ENCODE results near the gene HOMER2. TPM values are rescaled to one million over a fixed set of nuclear protein-coding genes. Genes with fewer than 3 reads are reported as not detected.

HOMER2 gene
- total and polyA plus RNA-seq, 4 donors: 4.3 to 62.0 (median 23.6) TPM

GRCh38 chr15:82933576-82933975 lies 18.9 kb downstream of the HOMER2 start:
- 90% methylated on average over 6 of the region's 6 CpGs for WGBS
- no peak overlapping the region for H3K9ac ChIP-seq (ENCODE audit: low read depth in 1 of 2, low read length in 2 of 2)
- H3K36me3 ChIP-seq (ENCODE audit: control insufficient read depth in 4 of 4, insufficient read depth in 3 of 4, low read depth in 1 of 4, low read length in 3 of 4): no peaks in the 10 kb centered on the region
- H3K4me1 ChIP-seq (ENCODE audit: control insufficient read depth in 4 of 4, insufficient read depth in 4 of 4, low read length in 3 of 4): peaks cover 0 to 6% (median 2%) of the 10 kb centered on the region in 4 donors
- TF ChIP-seq HNF4A (conservative IDR thresholded peaks at IDR 0.05) (no peak), FOXA2 (IDR thresholded peaks at IDR 0.05) (no peak), GABPA (IDR thresholded peaks at IDR 0.05 in 1 of 2, conservative IDR thresholded peaks at IDR 0.05 in 1 of 2) (no peak), REST (IDR thresholded peaks at IDR 0.05) (no peak), TAF1 (conservative IDR thresholded peaks at IDR 0.05) (no peak), RAD21 (IDR thresholded peaks at IDR 0.05) (no peak)
- no peaks in the 10 kb centered on the region for H3K27me3 ChIP-seq (ENCODE audit: control insufficient read depth in 4 of 4, insufficient read depth in 4 of 4, low read length in 3 of 4)
- no peak overlapping the region for H3K27ac ChIP-seq (ENCODE audit: low read depth in 1 of 2, low read length in 2 of 2)
- H3K4me3 ChIP-seq (ENCODE audit: low read depth in 1 of 3, low read length in 3 of 3): no peak overlapping the region
- H3K9me3 ChIP-seq (ENCODE audit: control insufficient read depth in 4 of 4, low read length in 3 of 4): no peaks in the 10 kb centered on the region
- no peak for DNase-seq (ENCODE audit: low spot score)

- 94% methylated on average over 2 of the region's 3 CpGs for WGBS
- H3K27me3 ChIP-seq (ENCODE audit: control insufficient read depth in 4 of 4, insufficient read depth in 4 of 4, low read length in 3 of 4): no peaks in the 10 kb centered on the region
- no peak overlapping the region for H3K4me3 ChIP-seq (ENCODE audit: low read depth in 1 of 3, low read length in 3 of 3)
- H3K27ac ChIP-seq (ENCODE audit: low read depth in 1 of 2, low read length in 2 of 2): no peak overlapping the region
- H3K4me1 ChIP-seq (ENCODE audit: control insufficient read depth in 4 of 4, insufficient read depth in 4 of 4, low read length in 3 of 4): peaks cover 0 to 6% (median 2%) of the 10 kb centered on the region in 4 donors
- no peak for DNase-seq (ENCODE audit: low spot score)
- H3K9me3 ChIP-seq (ENCODE audit: control insufficient read depth in 4 of 4, low read length in 3 of 4): no peaks in the 10 kb centered on the region
- TF ChIP-seq EGR1 (IDR thresholded peaks at IDR 0.05; ENCODE audit: low read depth in 2 of 2): no peak
- no peak for TF ChIP-seq FOXA1 (IDR thresholded peaks at IDR 0.05)
- TF ChIP-seq RAD21 (IDR thresholded peaks at IDR 0.05): no peak
- no peak for TF ChIP-seq TAF1 (conservative IDR thresholded peaks at IDR 0.05)
- no peak for TF ChIP-seq NR2F2 (IDR thresholded peaks at IDR 0.05)
- TF ChIP-seq HNF4G (IDR thresholded peaks at IDR 0.05): no peak
- TF ChIP-seq YY1 (IDR thresholded peaks at IDR 0.05): no peak
- no peak for TF ChIP-seq MAX (IDR thresholded peaks at IDR 0.05)
- TF ChIP-seq JUND (IDR thresholded peaks at IDR 0.05): no peak
- TF ChIP-seq SP1 (IDR thresholded peaks at IDR 0.05): no peak
- no peak for TF ChIP-seq GABPA (IDR thresholded peaks at IDR 0.05 in 1 of 2, conservative IDR thresholded peaks at IDR 0.05 in 1 of 2)
- TF ChIP-seq HNF4A (conservative IDR thresholded peaks at IDR 0.05): no peak
- no peak for TF ChIP-seq FOXA2 (IDR thresholded peaks at IDR 0.05)
- no peak for TF ChIP-seq RXRA (IDR thresholded peaks at IDR 0.05)
- no peak for TF ChIP-seq ATF3 (IDR thresholded peaks at IDR 0.05)
- no peak for TF ChIP-seq ZBTB33 (IDR thresholded peaks at IDR 0.05)
- TF ChIP-seq REST (IDR thresholded peaks at IDR 0.05): no peak
- no peak overlapping the region for H3K9ac ChIP-seq (ENCODE audit: low read depth in 1 of 2, low read length in 2 of 2)
- H3K36me3 ChIP-seq (ENCODE audit: control insufficient read depth in 4 of 4, insufficient read depth in 3 of 4, low read depth in 1 of 4, low read length in 3 of 4): no peaks in the 10 kb centered on the region
Measured at GRCh38 chr15:82931221-82931620, 21.3 kb downstream of the HOMER2 start.
